HL-60 (cell line): ENCODE measurements around the gene MAN1A2.

ENCODE experiments used
- DNase-seq, 2 experiments: peaks; one replicate each; pipeline ENCODE4 v3.0.0-alpha.2; 2010 to 2020; ENCODE audit warnings: low read depth in 1 of 2, low spot score in 1 of 2
- H3K27ac ChIP-seq: fragments of 250-450 bp; sonication (Bioruptor Pico); replicated peaks from 2 replicates; pipeline ENCODE4 v1.5.1; 2020; ENCODE audit warnings: mild to moderate bottlenecking, moderate library complexity
- H3K27me3 ChIP-seq: fragments of 250-450 bp; sonication (Bioruptor Pico); 2 replicates; pipeline ENCODE4 v1.5.1; 2021; ENCODE audit warnings: mild to moderate bottlenecking, moderate library complexity; ENCODE audit not compliant: insufficient read depth, poor library complexity, severe bottlenecking
- H3K4me3 ChIP-seq: replicated peaks from 2 replicates; pipeline ENCODE4 v1.5.1; 2011; ENCODE audit warnings: mild to moderate bottlenecking, control low read depth, low read length; ENCODE audit not compliant: insufficient read depth
- GABPA ChIP-seq: IDR thresholded peaks from 2 replicates; pipeline ENCODE4 v1.6.1; 2012; ENCODE audit warnings: low read depth
- POLR2AphosphoS5 ChIP-seq: IDR thresholded peaks from 2 replicates; pipeline ENCODE4 v1.6.1; 2012; ENCODE audit warnings: low read depth
- SPI1 ChIP-seq: IDR thresholded peaks from 2 replicates; pipeline ENCODE4 v1.6.1; 2012; ENCODE audit warnings: low read depth, mild to moderate bottlenecking, borderline replicate concordance
- TF ChIP-seq, protein P1 (sequence below): IDR thresholded peaks from 2 replicates; pipeline ENCODE4 v1.6.1; 2012; ENCODE audit warnings: low read depth; ENCODE audit not compliant: insufficient replicate concordance
- TF ChIP-seq, protein P2 (sequence below): IDR thresholded peaks from one replicate; pipeline ENCODE4 v1.5.1; 2011; ENCODE audit warnings: low read length, control low read depth, inconsistent platforms; ENCODE audit not compliant: insufficient read depth

The MAN1A2 gene

DNA sequence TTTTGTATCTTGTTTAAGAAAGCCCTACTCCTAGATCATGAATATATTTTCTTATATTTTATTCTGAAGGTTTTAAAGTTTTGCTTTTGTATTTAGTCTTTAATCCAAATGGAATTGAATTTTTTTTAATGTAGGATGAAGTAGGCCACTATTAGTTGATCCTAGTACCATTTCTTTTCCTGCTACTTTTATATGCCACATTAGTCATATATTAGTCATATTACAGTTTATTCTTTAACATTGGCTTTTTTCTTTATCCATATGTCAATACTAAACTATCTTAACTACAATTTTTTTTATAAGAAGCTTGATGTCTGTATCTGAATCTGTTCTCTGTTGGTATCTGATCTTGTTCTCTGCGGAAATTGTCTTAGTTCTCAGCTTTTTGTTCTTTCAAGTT lies 48.8 kb downstream of the MAN1A2 start:
- no peaks in the 10 kb centered on the region for H3K27me3 ChIP-seq
- H3K4me3 ChIP-seq = no peak overlapping the region
- no peak for TF ChIP-seq SPI1
- TF ChIP-seq, protein P1, sequence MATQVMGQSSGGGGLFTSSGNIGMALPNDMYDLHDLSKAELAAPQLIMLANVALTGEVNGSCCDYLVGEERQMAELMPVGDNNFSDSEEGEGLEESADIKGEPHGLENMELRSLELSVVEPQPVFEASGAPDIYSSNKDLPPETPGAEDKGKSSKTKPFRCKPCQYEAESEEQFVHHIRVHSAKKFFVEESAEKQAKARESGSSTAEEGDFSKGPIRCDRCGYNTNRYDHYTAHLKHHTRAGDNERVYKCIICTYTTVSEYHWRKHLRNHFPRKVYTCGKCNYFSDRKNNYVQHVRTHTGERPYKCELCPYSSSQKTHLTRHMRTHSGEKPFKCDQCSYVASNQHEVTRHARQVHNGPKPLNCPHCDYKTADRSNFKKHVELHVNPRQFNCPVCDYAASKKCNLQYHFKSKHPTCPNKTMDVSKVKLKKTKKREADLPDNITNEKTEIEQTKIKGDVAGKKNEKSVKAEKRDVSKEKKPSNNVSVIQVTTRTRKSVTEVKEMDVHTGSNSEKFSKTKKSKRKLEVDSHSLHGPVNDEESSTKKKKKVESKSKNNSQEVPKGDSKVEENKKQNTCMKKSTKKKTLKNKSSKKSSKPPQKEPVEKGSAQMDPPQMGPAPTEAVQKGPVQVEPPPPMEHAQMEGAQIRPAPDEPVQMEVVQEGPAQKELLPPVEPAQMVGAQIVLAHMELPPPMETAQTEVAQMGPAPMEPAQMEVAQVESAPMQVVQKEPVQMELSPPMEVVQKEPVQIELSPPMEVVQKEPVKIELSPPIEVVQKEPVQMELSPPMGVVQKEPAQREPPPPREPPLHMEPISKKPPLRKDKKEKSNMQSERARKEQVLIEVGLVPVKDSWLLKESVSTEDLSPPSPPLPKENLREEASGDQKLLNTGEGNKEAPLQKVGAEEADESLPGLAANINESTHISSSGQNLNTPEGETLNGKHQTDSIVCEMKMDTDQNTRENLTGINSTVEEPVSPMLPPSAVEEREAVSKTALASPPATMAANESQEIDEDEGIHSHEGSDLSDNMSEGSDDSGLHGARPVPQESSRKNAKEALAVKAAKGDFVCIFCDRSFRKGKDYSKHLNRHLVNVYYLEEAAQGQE = no peak
- TF ChIP-seq, protein P2, sequence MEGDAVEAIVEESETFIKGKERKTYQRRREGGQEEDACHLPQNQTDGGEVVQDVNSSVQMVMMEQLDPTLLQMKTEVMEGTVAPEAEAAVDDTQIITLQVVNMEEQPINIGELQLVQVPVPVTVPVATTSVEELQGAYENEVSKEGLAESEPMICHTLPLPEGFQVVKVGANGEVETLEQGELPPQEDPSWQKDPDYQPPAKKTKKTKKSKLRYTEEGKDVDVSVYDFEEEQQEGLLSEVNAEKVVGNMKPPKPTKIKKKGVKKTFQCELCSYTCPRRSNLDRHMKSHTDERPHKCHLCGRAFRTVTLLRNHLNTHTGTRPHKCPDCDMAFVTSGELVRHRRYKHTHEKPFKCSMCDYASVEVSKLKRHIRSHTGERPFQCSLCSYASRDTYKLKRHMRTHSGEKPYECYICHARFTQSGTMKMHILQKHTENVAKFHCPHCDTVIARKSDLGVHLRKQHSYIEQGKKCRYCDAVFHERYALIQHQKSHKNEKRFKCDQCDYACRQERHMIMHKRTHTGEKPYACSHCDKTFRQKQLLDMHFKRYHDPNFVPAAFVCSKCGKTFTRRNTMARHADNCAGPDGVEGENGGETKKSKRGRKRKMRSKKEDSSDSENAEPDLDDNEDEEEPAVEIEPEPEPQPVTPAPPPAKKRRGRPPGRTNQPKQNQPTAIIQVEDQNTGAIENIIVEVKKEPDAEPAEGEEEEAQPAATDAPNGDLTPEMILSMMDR = no peak
- no peak overlapping the region for H3K27ac ChIP-seq
- no peak for DNase-seq

- Histone ChIP-seq H3K27ac (no peak overlapping the region), H3K27me3 (no peaks in the 10 kb centered on the region), H3K4me3 (no peak overlapping the region)
- DNase-seq = no peak
- TF ChIP-seq SPI1 = no peak
- TF ChIP-seq GABPA = no peak
- no peak for TF ChIP-seq POLR2AphosphoS5
- TF ChIP-seq, protein P2 = no peak
- TF ChIP-seq, protein P1 = no peak
Observed at GRCh38 chr1:117416546-117417125, 49.4 kb downstream of the MAN1A2 start.

DNA sequence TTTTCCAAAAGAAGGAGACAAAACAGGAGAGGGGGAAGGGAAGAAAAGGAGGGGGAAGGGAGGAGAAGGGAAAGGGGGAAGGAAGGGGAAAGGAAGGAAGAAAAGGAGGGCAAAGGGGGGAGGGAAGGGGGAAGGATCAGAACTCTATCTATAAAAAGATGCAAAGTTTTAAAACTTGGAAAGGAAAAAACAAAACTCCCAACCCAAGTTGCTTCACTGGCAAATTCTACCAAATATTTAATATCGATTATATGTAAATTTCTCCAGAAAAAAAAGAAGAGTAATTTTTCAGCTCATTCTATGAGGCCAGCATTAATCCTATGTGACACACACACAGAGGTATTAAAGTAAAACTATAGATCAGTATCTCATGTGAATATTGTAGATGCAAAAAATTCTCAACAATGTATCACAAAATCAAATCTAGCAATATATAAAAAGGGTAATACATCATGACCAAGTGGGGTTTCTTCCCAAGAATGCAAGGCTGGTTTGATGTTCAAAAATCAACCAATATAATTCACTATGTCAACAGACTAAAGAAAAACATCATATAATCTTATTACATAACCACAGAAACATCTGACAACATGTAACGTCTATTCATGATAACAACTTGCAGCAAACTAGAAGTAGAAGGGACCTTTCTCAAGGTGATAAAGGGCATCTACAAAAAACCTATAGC lies 57.9 kb downstream of the MAN1A2 start:
- no peak for DNase-seq
- Histone ChIP-seq H3K4me3 (no peak overlapping the region), H3K27me3 (no peaks in the 10 kb centered on the region), H3K27ac (no peak overlapping the region)
- TF ChIP-seq POLR2AphosphoS5 (no peak), GABPA (no peak), SPI1 (no peak)
- TF ChIP-seq, protein P1 = no peak
- TF ChIP-seq, protein P2 = no peak
